K562 (cell line): ENCODE data around the gene ZNF506. TPM values are rescaled to one million over a fixed set of nuclear protein-coding genes. Genes with fewer than 3 reads are reported as not detected.

Source experiments
- ATAC-seq: fragments of 200-7000 bp; cut with Tn5 transposase; 3 replicates; pipeline ENCODE4 v1.9.1; 2020; ENCODE audit warnings: moderate library complexity
- BruUV-seq: library from RNA; stranded (reverse); fragments of 400-500 nt; replicated peaks from 2 replicates; lab custom pipeline; 2021; lab: Mats Ljungman, UMichigan
- CTCF ChIA-PET: fragments of 300-600 bp; formaldehyde crosslinking; extraction: SDS; loops from one replicate; lab custom pipeline; 2021; ENCODE audit warnings: low intra/inter-chr PET ratio; lab: Yijun Ruan, JAX
- POLR2A ChIA-PET: fragments of 300-600, 350-650 bp; sonication (Branson Sonifier 250); formaldehyde crosslinking; extraction: SDS; loops from one replicate; lab custom pipeline; 2021; ENCODE audit warnings: antibody characterized with exemption, inconsistent platforms; lab: Yijun Ruan, JAX
- DNase-seq, 4 experiments: peaks; one replicate each; pipeline versions ENCODE4 v3.0.0 to v3.0.0-alpha.2; 2011 to 2018; ENCODE audit warnings: low spot score in 3 of 4, mixed read lengths in 3 of 4; ENCODE audit errors: extremely low read depth in 1 of 4
- FAIRE-seq: peaks from 2 replicates; lab custom pipeline; 2011; peaks lifted over from hg19 to GRCh38; lab: Jason Lieb, UNC
- H2AFZ ChIP-seq: 2 replicates; pipeline ENCODE4 v1.6.0; 2011; ENCODE audit warnings: low read depth, low read length, control low read depth, inconsistent platforms
- H3K27ac ChIP-seq: fragments of 200-600 bp; 3 replicates; pipeline ENCODE4 v1.8.0; 2011; ENCODE audit warnings: low read depth, mild to moderate bottlenecking, control low read depth, inconsistent platforms, low read length, moderate library complexity, mixed read lengths; ENCODE audit errors: extremely low read depth
- H3K27me3 ChIP-seq, 2 experiments: fragments of 300-600 bp in 1 of 2; 2 replicates in 1 of 2; 3 replicates in 1 of 2; pipeline versions ENCODE4 v1.6.0 to v1.8.0; 2011; ENCODE audit warnings: inconsistent platforms in 2 of 2, low read length in 2 of 2, mild to moderate bottlenecking in 1 of 2, mixed read lengths in 1 of 2, moderate library complexity in 1 of 2; ENCODE audit not compliant: control insufficient read depth in 2 of 2, insufficient read depth in 2 of 2
- H3K36me3 ChIP-seq: fragments of 300-600 bp; 3 replicates; pipeline ENCODE4 v1.8.0; 2011; ENCODE audit warnings: mild to moderate bottlenecking, low read length, inconsistent platforms; ENCODE audit not compliant: control insufficient read depth, insufficient read depth
- H3K4me1 ChIP-seq, 2 experiments: fragments of 200-600 bp in 1 of 2; replicated peaks in 1 of 2; 2 replicates in 1 of 2; 3 replicates in 1 of 2; pipeline versions ENCODE4 v1.5.1 to v1.8.0; 2011; ENCODE audit warnings: inconsistent platforms in 2 of 2, low read length in 2 of 2, mild to moderate bottlenecking in 1 of 2, mixed read lengths in 1 of 2, moderate library complexity in 1 of 2; ENCODE audit not compliant: control insufficient read depth in 2 of 2, insufficient read depth in 2 of 2
- H3K4me2 ChIP-seq: 2 replicates; pipeline ENCODE4 v1.6.1; 2011; ENCODE audit warnings: low read length, control low read depth, inconsistent platforms, mixed read lengths; ENCODE audit not compliant: insufficient read depth
- H3K4me3 ChIP-seq: fragments of 200-600 bp; sonication (generic), shearing (Covaris generic); 2 replicates; pipeline ENCODE4 v1.5.1; 2016; ENCODE audit warnings: control low read depth, inconsistent platforms
- H3K79me2 ChIP-seq: fragments of 200-600 bp; 3 replicates; pipeline ENCODE4 v1.8.0; 2011; ENCODE audit warnings: low read length, inconsistent platforms; ENCODE audit not compliant: control insufficient read depth, insufficient read depth
- H3K9ac ChIP-seq, 2 experiments: 2 replicates each; pipeline versions ENCODE4 v1.6.0 to v1.6.1; 2011; ENCODE audit warnings: low read depth in 2 of 2, low read length in 2 of 2, control low read depth in 1 of 2, inconsistent platforms in 1 of 2, mild to moderate bottlenecking in 1 of 2, mixed read lengths in 1 of 2; ENCODE audit not compliant: insufficient read depth in 1 of 2
- H3K9me1 ChIP-seq: one replicate; pipeline ENCODE4 v1.6.0; 2011; ENCODE audit warnings: inconsistent platforms, mild to moderate bottlenecking, low read length, moderate library complexity; ENCODE audit not compliant: control insufficient read depth, insufficient read depth
- H3K9me3 ChIP-seq: replicated peaks from 2 replicates; pipeline ENCODE4 v1.5.1; 2011; ENCODE audit warnings: low read depth, low read length, inconsistent platforms; ENCODE audit not compliant: control insufficient read depth, insufficient read depth
- H4K20me1 ChIP-seq: replicated peaks from 2 replicates; pipeline ENCODE4 v1.6.1; 2011; ENCODE audit warnings: low read length, inconsistent platforms, mixed read lengths; ENCODE audit not compliant: control insufficient read depth, insufficient read depth
- DMBX1 ChIP-seq: fragments of 250-450 bp; sonication (Bioruptor Pico); IDR thresholded peaks from 2 replicates; pipeline ENCODE4 v1.8.0; 2022; ENCODE audit warnings: inconsistent platforms, mild to moderate bottlenecking, moderate library complexity, borderline replicate concordance
- MEIS2 ChIP-seq: fragments of 450-650 bp; IDR thresholded peaks from 2 replicates; pipeline ENCODE4 v1.6.1; 2014; ENCODE audit warnings: mild to moderate bottlenecking; ENCODE audit not compliant: partially characterized antibody
- MTA2 ChIP-seq: fragments of 450-650 bp; IDR thresholded peaks from 2 replicates; pipeline ENCODE4 v1.6.1; 2016; ENCODE audit warnings: low read depth
- NEUROD1 ChIP-seq: fragments of 150-350 bp; IDR thresholded peaks from 2 replicates; pipeline ENCODE4 v1.6.1; 2014; ENCODE audit warnings: borderline replicate concordance, low read length, low read depth; ENCODE audit not compliant: partially characterized antibody
- NR2C1 ChIP-seq, 2 experiments: fragments of 450-650 bp; IDR thresholded peaks; 2 replicates each; pipeline ENCODE4 v1.6.1; 2017; ENCODE audit warnings: mild to moderate bottlenecking in 2 of 2, antibody characterized with exemption in 1 of 2, inconsistent platforms in 1 of 2, missing compliant biosample characterization in 1 of 2, missing genetic modification characterization in 1 of 2
- NR2C2 ChIP-seq, 2 experiments: fragments of 200-800 bp in 1 of 2; sonication (Bioruptor generic) in 1 of 2; sonication (generic) in 1 of 2; formaldehyde crosslinking in 1 of 2; IDR thresholded peaks; 2 replicates each; pipeline versions ENCODE4 v1.6.1 to v1.8.0; 2016 to 2022; ENCODE audit warnings: mild to moderate bottlenecking in 1 of 2, missing compliant biosample characterization in 1 of 2, missing genetic modification characterization in 1 of 2, missing genetic modification reagents in 1 of 2
- PCBP2 ChIP-seq: fragments of 200-400 bp; formaldehyde crosslinking; IDR thresholded peaks from 2 replicates; pipeline ENCODE4 v1.6.1; 2018; ENCODE audit warnings: low read length, low read depth, mild to moderate bottlenecking, moderate library complexity; ENCODE audit not compliant: poor library complexity, severe bottlenecking
- PRMT5 ChIP-seq: sonication (generic); formaldehyde crosslinking; IDR thresholded peaks from 2 replicates; pipeline ENCODE4 v1.5.0; 2020; ENCODE audit warnings: missing genetic modification reagents
- SMAD1 ChIP-seq: fragments of 150-350 bp; IDR thresholded peaks from 2 replicates; pipeline ENCODE4 v1.6.1; 2014; ENCODE audit warnings: low read length, low read depth; ENCODE audit not compliant: partially characterized antibody
- TCF15 ChIP-seq: fragments of 250-450 bp; sonication (Bioruptor Pico); IDR thresholded peaks from 2 replicates; pipeline ENCODE4 v1.8.0; 2022; ENCODE audit warnings: moderate library complexity, mild to moderate bottlenecking, inconsistent platforms
- TOE1 ChIP-seq, 2 experiments: fragments of 450-650 bp in 1 of 2; sonication (generic) in 1 of 2; formaldehyde crosslinking in 1 of 2; IDR thresholded peaks; 2 replicates each; pipeline versions ENCODE4 v1.7.1 to v1.8.0; 2016 to 2022; ENCODE audit warnings: borderline replicate concordance in 2 of 2, mild to moderate bottlenecking in 2 of 2, antibody characterized with exemption in 1 of 2, inconsistent platforms in 1 of 2, low read depth in 1 of 2, missing genetic modification reagents in 1 of 2, moderate library complexity in 1 of 2
- ZNF785 ChIP-seq: fragments of 250-450 bp; sonication (Bioruptor Pico); IDR thresholded peaks from 2 replicates; pipeline ENCODE4 v1.4.0; 2020; ENCODE audit warnings: mild to moderate bottlenecking
- WGBS: fragments of 100-300 bp; shearing (Covaris generic); methylation state at CpG from one replicate; pipeline ENCODE4 v1.1.6; 2016; ENCODE audit warnings: low coverage, mixed read lengths; ENCODE audit not compliant: insufficient coverage; ENCODE audit errors: missing lambda C conversion rate; 5-methylcytosine and 5-hydroxymethylcytosine counted together
- in situ Hi-C: fragments of 300-500 bp; cut with MboI; formaldehyde crosslinking; loops from 4 replicates; pipeline ENCODE4 v1.15.0; 2018; ENCODE audit warnings: inconsistent platforms, mixed read lengths
- intact Hi-C: fragments of 100-400 bp; cut with micrococcal nuclease; formaldehyde crosslinking; loops from 2 replicates; pipeline ENCODE4 v1.14.2; 2022
- polyA plus RNA-seq, 8 experiments: library from polyadenylated mRNA; depleted of rRNA in 4 of 8; stranded (reverse) in 5 of 8; unstranded in 3 of 8; fragments of >200 nt; fragmentation: Nextera tagmentation in 2 of 8; fragmentation: Illumina TruSeq in 1 of 8; extraction: Ambion mirVana in 2 of 8; extraction: Trizol in 1 of 8; gene quantifications; 2 replicates each; pipeline versions ENCODE4 v1.2.1 to v1.2.3, GENCODE V29; 2011 to 2014; ENCODE audit warnings: inconsistent platforms in 1 of 8, missing spikeins in 1 of 8
- total RNA-seq, 7 experiments: library from RNA; depleted of rRNA in 6 of 7; stranded (reverse); fragments of >200 nt in 6 of 7; fragmentation: Illumina TruSeq in 2 of 7; extraction: Trizol in 2 of 7; gene quantifications; 2 replicates each; pipeline versions ENCODE4 v1.2.1 to v1.2.3, GENCODE V29; 2011 to 2021; ENCODE audit warnings: low replicate concordance in 1 of 7

Gene ZNF506
- total and polyA plus RNA-seq, 9 of the 15 experiments (the other 6 are each of a cell fraction or from before 2014, with no cell fraction given) = 0.03 to 0.44 (median 0.14) TPM; not detected in 2

GRCh38 chr19:19866611-19867248, 45.2 kb upstream of the ZNF506 start (continued):
- TF ChIP-seq TOE1 (IDR thresholded peaks at IDR 0.05; ENCODE audit: borderline replicate concordance) (0 out of 2 replicates have a peak, but pooled peaks have one; percentile 4), TOE1 (CRISPR knock-in tag; IDR thresholded peaks at IDR 0.05; ENCODE audit: borderline replicate concordance, low read depth) (no peak), DMBX1 (no peak), NR2C2 (CRISPR knock-in tag; IDR thresholded peaks at IDR 0.05) (no peak), NR2C2 (tag; IDR thresholded peaks at IDR 0.05) (peak; percentile 78), MEIS2 (no peak), NR2C1 (IDR thresholded peaks at IDR 0.05) (peak; percentile 52; the same call in 1 of the 2 replicates), NR2C1 (tag; IDR thresholded peaks at IDR 0.05) (peak; percentile 33; the same call in 1 of the 2 replicates), PRMT5 (CRISPR knock-in tag) (no peak)

GRCh38 chr19:19865750-19866610, 44.4 kb upstream of the ZNF506 start, which contains the start of gene ZNF253:
TSS of gene ZNF253 (plus strand) at chr19:19865882. CDS start at chr19:19865997, 115 bp downstream.
- CTCF ChIA-PET = no interaction called here
- H3K4me3 ChIP-seq = peak within 1 kb of the TSS; percentile 75
- peak within 1 kb of the TSS; percentile 91 for H3K4me2 ChIP-seq
- TF ChIP-seq TCF15 (CRISPR knock-in tag) (no peak), ZNF785 (no peak), SMAD1 (peak; percentile 72), MTA2 (no peak), NEUROD1 (no peak), PCBP2 (no peak)

More at GRCh38 chr19:19865750-19866610, 44.4 kb upstream of the ZNF506 start, which contains the start of gene ZNF253:
- H3K9me3 ChIP-seq = peaks cover 3% of the 10 kb centered on the region; the same call in 1 of the 2 replicates
- WGBS = under 1% methylated on average over 28 of the region's 43 CpGs
- peak within 1 kb of the TSS; percentile 94 for H3K27ac ChIP-seq
- POLR2A ChIA-PET = interaction anchor here (0.5 to 2.5 kb wide), 8 partner anchors 8 to 206 kb away, joined by 3 to 16 read pairs (median 4); partner anchors contain the start of gene ZNF93
- peak within 1 kb of the TSS; percentile 92 to 99 for H3K9ac ChIP-seq
- peaks cover 0 to 4% of the 10 kb centered on the region in 2 experiments; a peak in 2 of 5 replicates for H3K4me1 ChIP-seq
- ATAC-seq (peak; percentile 97), DNase-seq (peak; percentile 95 to 98 (median 96)), FAIRE-seq (peak; percentile 92)
- no peaks in the 10 kb centered on the region for H3K27me3 ChIP-seq
- no peaks in the 10 kb centered on the region for H3K9me1 ChIP-seq
- intact Hi-C loops = loop anchor here (1.0 to 10.0 kb wide), 3 partner anchors 35 to 199 kb away; partner anchors contain the start of gene ZNF101
- H2AFZ ChIP-seq = peak within 1 kb of the TSS; percentile 95
- peaks cover 49% of the 10 kb centered on the region for H3K79me2 ChIP-seq
- H3K36me3 ChIP-seq = no peaks in the 10 kb centered on the region
- H4K20me1 ChIP-seq = no peaks in the 10 kb centered on the region
- TSS peak; percentile 88 for BruUV-seq
- in situ Hi-C loops = no loop called here
